DMS79 (cell line): Measurements from ENCODE around the gene EAPP.
"Not testable (repeated sequence)": the region's sequence is repeated elsewhere in the genome, so short reads cannot be mapped to it uniquely, and the experiment has no call there.

Experiments
- DNase-seq: peaks from one replicate; lab custom pipeline; 2025; lab: John Stamatoyannopoulos, UW

The EAPP gene, protein sequence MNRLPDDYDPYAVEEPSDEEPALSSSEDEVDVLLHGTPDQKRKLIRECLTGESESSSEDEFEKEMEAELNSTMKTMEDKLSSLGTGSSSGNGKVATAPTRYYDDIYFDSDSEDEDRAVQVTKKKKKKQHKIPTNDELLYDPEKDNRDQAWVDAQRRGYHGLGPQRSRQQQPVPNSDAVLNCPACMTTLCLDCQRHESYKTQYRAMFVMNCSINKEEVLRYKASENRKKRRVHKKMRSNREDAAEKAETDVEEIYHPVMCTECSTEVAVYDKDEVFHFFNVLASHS

DNA sequence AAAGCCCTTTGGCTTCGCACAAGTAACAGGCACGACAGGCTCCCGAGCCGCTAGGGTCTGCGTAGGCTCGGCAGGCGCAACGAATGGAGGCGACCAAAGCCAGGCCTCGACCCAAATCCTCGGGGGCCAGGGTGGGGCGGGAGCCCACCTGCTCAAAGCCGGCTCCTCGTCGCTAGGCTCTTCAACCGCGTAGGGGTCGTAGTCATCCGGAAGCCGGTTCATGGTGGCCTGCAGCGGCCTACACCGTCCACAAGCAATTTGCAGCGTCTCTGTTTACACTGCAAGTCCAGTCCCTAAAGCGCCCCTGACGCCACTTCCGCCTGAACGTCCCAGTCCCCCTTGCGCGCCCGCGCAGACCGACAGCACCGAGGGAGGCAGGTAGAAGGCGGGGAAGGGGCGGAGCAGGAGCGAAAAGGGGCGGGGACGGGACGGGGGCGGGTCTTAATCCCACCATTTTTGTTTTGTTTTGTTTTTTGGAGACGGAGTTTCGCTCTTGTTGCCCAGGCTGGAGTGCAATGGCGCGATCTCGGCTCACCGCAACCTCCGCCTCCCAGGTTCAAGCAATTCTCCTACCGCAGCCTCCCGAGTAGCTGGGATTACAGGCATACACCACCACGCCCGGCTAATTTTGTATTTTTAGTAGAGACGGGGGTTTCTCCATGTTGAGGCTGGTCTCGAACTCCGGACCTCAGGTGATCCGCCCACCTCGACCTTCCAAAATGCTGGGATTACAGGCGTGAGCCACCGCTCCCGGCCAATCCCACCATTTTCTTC is at the start of gene EAPP:
EAPP (minus strand) TSS at position 295 of the 774 bp plus-strand sequence; CDS start at position 222, 73 bp downstream.
- no peak for DNase-seq

DNA sequence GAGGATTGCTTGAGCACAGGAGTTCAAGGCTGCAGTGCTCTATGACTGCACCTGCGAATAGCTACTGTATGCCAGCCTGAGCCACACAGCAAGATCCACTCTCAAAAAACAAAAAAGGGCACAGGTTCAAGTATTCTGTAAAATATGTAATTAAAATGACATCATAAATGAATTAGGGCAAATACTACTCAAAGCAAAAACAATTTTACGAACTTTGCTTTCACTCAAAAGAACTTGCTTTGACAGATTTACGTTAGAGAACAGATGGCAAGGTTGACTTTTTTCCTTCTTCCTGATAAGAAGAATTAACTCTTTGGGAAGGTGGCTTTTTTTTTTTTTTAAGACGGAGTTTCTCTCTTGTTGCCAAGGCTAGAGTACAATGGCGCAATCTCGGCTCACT is 44.0 kb upstream of the EAPP start:
- no peak for DNase-seq

DNA sequence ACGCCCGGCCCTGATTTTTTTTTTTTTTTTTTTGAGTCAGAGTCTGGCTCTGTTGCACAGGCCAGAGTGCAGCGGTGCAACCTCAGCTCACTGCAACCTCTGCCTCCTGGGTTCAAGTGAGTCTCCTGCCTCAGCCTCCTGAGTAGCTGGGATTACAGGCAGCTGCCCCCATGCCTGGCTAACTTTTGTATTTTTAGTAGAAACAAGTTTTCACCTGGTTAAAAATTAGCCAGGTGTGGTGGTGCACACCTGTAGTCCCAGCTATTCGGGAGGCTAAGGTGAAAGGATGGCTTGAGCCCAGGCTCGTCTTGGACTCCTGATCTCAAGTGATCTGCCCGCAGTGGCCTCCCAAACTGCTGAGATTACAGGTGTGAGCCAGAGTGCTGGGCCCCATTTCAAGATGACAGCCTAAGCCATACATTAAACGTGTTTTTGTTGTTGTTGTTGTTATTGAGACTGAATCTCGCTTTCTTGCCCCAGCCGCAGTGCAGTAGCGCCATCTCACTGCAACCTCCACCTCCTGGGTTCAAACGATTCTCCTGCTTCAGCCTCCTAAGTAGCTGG is 42.7 kb upstream of the EAPP start:
- no peak for DNase-seq

DNA sequence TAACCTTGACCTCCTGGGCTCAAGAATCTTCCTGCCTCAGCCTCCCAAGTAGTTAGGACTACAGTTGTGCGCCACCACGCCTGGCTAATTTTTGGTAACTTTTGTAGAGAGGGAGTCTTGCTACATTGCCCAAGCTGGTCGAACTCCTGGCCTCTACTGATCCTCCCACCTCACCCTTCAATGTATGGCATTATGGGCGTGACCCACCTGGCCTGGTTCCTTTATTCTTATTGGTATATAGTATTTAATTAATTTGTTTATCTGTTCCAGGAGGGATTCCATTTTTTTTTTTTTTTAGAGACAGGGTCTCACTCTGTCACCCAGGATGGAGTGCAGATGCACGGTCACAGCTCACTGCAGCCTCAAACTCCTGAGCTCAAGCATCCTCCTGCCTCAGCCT is 40.9 kb upstream of the EAPP start:
- no peak for DNase-seq

DNA sequence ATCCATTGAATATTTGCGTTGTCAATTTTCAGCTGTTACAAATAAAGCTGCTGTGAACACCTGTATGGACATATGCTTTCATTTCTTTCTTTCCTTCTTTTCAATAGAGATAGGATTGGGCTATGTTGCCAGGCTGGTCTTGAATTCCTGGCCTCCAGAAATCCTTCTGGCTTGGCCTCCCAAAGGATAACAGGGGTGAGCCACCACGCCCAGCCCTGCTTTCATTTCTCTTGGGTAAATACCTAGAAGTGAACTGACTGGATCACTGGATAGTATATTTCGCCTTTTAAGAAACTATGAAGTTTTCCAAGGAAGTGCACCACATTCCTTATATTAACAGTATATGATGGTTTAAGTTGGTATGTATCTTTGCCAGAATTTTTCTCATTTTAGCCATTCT is 32.3 kb upstream of the EAPP start:
- DNase-seq: no peak

DNA sequence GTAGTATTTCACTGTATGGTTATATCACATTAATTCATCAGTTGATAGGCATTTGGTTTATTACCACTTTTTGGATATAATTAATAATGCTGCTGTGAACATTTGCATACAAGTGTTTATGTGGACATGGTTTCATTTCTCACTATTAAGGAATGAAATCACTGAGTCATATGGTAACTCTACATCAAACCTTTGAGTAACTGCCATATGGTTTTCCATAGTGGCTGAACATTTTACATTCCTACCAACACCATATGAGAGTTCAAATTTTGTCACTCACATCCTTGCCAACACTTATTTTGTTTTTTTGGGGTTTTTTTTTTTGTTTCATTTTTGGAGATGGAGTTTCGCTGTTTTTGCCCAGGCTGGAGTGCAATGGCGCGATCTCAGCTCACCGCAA is 30.2 kb upstream of the EAPP start:
- no peak for DNase-seq

DNA sequence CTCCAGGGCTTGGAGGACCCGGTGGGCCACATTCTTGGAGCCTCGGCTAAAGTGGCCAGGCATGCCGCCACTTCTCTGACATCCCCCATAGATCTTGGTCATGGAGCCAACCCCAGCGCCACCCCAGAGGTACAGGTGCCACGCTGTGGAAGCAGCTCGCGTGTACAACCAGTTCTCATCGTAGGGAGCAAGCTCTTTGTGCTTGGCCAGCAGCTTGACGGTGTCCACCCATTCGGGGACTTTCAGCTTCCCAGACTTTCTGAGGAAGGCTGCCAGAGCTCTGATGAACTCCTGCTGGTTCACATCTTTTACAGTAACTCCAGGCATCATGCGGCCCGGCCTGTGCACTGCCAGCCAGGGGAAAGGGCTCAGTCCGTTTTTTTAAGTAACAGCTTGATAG is 29.3 kb upstream of the EAPP start:
- DNase-seq: no peak

DNA sequence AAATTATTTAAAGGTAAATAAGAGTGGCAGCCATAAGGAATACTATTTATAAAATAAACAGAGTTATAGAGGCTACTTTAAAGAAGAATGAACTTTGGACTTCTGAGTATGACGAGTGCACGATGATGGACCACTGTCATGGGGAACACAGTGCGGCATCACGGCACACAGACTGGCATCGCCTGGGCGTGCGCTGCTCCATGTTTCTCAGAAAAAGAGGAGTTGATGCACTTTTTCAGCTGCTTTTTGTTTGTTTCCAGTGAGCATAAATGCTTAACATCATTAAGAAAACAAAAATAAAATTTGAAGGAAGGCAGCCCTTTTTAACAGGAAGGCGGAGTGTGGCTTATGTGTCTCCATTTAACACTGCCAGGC is 23.3 kb upstream of the EAPP start:
- no peak for DNase-seq

DNA sequence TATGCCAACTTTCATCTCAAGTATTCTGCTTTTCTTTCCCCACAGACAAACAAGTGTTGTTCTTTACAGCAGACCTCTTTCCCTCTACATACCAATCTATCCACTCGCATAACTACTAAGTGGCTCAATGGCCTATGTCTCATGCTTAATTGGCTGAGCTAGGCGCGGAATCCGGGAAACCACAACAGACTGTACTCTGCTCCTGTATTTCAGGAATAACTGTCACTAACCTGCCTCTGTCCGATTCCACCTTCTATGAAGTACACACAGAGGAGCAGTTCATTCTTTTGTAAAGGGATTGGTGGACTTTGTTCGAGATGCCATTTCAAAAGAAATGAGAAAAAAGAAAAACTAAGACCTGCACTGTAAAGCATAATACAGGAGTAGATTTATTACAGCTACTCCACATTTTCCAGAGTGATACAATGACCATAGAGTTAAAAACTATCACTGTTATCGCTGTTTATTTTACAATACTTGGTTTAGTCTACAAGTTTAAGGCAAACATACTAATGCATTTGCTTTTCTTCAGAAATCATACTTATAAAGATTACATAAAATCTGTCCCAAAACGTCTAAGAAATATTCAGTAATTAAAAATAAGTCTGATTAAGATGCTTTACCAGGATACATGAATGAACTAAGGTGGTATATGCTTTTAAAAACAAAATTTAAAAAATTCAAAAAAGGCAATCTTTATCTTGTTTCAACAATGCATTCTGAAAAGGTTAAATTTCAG is 22.7 kb upstream of the EAPP start:
- not testable (repeated sequence) for DNase-seq

DNA sequence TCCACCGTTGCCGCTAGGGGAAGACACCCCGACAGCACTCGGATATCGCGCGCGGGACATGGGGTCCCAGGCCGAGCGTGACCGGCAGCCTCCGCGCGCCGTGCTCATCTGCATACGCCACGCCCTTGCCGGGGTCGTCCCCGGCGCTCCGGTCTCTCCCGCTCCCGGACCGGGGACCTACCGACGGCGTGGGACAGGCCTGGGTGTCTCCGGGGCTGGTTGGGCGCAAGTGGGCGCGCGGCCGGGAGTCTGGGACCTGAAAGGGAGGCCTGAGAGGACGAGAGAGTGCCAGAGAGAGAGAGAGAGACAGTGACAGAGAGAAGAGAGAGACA is 17.0 kb upstream of the EAPP start:
- not testable (repeated sequence) for DNase-seq

DNA sequence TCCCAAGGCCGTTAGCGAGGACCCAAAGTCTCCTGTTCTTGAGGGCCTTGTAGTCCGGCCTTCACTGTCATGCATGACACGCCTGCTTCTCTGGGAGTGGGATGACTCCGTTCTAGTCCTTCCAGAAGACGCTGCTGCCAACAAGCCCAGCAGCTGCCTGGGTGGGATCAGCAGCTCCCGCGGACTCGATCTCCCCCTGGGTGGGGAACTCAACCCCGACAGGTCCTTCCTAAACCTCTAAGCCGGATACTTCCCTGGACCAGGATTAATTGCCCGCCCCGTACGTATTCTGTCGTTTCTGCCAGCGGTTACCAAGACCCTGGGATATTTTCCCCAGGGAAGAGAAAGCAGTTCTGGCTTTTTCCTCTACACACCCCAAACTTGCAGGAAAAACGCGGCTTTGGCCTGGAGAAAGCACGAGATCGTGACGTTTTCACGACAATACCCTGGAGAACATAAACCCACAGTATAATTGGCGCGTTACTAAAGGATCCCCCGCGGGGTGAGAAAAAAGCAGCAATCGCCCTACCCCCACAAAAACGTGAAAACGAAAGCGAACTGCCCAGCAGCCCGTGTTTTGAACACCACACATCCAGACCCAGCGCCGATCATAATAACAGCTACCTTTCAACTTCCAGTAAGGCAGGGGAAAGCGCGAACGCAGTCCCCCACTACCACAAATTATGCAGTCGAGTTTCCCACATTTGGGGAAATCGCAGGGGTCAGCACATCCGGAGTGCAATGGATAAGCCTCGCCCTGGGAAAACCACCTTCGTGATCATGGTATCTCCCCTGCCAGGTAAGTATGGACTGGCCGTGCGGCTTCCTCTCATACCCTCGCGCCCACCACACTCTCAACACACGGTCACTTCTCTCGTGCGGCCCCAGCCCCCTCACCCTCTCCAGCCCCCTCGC is 16.3 kb upstream of the EAPP start:
- DNase-seq: not testable (repeated sequence)

DNA sequence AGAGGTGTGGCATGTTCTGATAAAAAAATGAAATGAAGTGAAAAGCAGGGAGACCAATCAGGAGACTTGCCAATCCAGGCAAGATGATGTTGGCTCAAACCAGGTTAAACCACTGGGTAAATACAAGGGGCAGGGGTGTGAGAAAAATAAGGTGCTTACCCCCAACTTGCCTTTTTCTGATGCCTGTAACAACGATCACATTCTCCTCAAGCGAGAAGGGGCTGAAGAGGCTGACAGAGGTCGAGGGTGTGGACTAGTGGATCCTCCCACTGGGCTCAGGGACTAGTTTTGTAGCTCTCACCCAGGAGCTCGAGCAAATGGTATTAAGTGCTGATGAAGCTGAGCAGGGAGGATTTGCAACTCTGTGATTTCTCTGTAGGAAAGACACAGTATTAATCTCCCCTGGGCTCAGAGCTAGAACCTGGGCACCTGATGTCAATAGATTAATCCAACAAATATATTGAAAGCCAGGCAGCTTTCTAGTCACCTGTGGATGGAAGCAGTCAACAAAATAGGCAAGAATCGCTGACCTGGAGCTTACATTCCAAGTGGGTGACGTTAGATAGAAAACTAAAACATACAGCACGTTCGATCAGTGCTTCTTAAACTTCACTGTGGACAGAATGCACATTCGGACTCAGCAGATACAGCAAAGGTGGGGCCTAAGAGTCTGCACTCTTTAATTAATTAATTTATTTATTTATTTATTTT is 15.2 kb upstream of the EAPP start:
- DNase-seq: no peak

DNA sequence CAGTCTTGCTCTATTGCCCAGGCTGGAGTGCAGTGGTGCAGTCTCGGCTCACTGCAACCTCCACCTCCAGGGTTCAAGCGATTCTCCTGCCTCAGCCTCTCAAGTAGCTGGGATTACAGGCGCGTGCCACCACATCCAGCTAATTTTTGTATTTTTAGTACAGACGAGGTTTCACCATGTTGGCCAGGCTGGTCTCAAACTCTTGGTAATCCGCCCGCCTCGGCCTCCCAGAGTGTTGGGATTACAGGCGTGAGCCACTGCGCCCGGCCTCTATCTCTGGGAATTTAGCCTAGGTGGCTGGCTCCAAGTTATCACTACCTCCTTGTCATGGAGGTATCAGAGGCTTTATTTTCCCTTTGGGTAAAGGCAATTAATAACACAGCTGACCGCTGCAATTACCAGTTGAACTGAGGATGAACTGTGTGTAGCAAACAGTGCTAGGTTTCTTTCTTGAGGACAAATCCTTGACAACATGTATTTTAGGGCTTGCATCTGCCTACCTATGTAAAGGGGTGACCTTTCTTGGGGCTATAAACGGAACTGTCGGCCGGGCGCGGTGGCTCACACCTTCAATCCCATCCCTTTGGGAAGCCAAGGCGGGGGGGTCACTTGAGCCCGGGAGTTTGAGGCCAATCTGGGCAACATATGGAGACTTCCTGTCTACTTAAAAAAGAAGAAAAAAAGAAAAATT is 9.9 kb upstream of the EAPP start:
- DNase-seq: not testable (repeated sequence)

DNA sequence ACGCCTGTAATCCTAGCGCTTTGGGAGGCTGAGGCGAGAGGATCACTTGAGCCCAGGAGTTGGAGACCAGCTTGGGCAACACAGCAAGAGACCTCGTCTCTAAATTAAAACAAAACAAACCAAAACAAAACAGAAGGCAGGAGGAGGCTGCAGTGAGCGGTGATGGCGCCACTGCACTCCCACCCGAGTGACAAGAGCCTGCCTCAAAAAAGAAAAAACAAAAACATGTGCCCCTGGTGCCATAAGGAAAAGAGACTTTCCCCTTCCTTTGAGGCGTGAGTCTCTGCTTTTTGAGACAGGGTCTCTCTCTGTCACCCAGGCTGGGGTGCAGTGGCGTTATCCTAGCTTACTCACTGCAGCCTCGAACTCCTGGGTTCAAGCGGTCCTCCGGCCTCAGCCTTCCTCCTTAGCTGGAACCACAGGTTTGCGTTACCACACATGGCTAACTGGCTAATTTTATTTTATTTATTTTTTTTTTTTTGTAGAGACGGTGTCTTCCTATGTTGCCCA is 9.0 kb upstream of the EAPP start:
- no peak for DNase-seq

DNA sequence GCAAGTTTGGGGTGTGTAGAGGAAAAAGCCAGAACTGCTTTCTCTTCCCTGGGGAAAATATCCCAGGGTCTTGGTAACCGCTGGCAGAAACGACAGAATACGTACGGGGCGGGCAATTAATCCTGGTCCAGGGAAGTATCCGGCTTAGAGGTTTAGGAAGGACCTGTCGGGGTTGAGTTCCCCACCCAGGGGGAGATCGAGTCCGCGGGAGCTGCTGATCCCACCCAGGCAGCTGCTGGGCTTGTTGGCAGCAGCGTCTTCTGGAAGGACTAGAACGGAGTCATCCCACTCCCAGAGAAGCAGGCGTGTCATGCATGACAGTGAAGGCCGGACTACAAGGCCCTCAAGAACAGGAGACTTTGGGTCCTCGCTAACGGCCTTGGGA is 7.6 kb upstream of the EAPP start:
- not testable (repeated sequence) for DNase-seq

DNA sequence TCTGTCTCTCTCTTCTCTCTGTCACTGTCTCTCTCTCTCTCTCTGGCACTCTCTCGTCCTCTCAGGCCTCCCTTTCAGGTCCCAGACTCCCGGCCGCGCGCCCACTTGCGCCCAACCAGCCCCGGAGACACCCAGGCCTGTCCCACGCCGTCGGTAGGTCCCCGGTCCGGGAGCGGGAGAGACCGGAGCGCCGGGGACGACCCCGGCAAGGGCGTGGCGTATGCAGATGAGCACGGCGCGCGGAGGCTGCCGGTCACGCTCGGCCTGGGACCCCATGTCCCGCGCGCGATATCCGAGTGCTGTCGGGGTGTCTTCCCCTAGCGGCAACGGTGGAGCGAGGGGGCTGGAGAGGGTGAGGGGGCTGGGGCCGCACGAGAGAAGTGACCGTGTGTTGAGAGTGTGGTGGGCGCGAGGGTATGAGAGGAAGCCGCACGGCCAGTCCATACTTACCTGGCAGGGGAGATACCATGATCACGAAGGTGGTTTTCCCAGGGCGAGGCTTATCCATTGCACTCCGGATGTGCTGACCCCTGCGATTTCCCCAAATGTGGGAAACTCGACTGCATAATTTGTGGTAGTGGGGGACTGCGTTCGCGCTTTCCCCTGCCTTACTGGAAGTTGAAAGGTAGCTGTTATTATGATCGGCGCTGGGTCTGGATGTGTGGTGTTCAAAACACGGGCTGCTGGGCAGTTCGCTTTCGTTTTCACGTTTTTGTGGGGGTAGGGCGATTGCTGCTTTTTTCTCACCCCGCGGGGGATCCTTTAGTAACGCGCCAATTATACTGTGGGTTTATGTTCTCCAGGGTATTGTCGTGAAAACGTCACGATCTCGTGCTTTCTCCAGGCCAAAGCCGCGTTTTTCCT is 7.0 kb upstream of the EAPP start:
- DNase-seq: not testable (repeated sequence)

DNA sequence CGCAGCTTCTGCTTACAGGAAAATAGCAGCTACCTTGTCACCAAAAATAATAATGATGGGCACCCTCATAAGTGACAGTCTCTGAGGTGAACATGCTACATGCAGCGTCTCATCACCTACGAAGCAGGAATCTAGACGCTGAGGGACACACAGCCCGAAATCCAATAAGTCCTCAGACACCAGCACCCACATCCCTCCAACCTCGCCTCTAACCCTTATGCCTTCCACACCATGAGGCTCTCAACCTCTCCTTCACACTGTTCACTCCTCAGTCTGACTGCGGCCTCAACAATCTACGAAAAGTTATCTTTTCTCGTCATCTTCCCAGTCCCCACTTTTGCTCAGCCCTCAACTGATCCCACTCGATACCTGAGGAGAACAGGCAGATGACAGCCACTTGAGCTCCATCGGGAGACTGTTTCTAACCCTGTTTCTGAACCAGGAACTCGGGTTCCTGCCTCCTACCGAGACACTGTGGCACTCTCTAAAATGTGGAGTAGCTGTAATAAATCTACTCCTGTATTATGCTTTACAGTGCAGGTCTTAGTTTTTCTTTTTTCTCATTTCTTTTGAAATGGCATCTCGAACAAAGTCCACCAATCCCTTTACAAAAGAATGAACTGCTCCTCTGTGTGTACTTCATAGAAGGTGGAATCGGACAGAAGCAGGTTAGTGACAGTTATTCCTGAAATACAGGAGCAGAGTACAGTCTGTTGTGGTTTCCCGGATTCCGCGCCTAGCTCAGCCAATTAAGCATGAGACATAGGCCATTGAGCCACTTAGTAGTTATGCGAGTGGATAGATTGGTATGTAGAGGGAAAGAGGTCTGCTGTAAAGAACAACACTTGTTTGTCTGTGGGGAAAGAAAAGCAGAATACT is 919 bp upstream of the EAPP start:
- not testable (repeated sequence) for DNase-seq

DNA sequence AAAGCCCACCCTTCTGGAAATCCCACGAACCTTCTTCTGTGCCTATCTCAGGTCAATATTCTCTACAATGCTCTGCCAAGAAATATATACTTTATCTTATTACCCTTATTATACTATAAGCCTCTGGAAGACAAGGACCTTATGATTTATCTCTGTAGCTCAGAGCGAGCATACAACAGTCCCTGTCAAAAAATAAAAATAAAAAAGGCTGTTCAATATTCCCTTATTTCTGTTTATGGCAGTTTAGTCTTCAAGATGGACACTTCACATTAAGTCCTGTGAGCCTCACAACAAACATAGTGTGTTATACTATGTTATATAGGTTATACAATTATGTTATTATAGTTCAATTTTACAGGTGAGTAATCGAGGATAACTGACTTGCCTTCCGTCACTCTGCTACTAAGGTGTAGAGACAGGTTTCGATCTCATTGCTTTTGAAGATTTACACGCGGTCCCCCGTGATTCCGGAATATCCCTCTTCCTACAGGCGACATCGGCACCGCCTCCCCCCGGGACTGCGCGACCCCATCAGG is 562 bp downstream of the EAPP start:
- no peak for DNase-seq
